GM18870 (cell line): ENCODE measurements around the gene CCT8.

ENCODE experiments used
- ATAC-seq: cut with Tn5 transposase; IDR thresholded peaks from one replicate; pipeline ENCODE4 v1.9.1; 2021; ENCODE audit warnings: moderate library complexity; ENCODE audit not compliant: unreplicated experiment

Gene CCT8

GRCh38 chr21:29073222-29074006, at the start of gene CCT8:
Gene CCT8 (minus strand): TSS chr21:29073648. CDS start chr21:29073590, 58 bp downstream.
- ATAC-seq = peak; percentile 91

GRCh38 chr21:29121759-29122158, 48.3 kb upstream of the CCT8 start:
- ATAC-seq = peak; percentile 60

- ATAC-seq = no peak
Measured at GRCh38 chr21:29117372-29117955, 44.0 kb upstream of the CCT8 start.

- no peak for ATAC-seq
Measured at GRCh38 chr21:29115899-29116298, 42.5 kb upstream of the CCT8 start.

GRCh38 chr21:29114765-29115500, 41.5 kb upstream of the CCT8 start:
- no peak for ATAC-seq

GRCh38 chr21:29105218-29105617, 31.8 kb upstream of the CCT8 start:
- no peak for ATAC-seq

- peak; percentile 79 for ATAC-seq
Measured at GRCh38 chr21:29104239-29104708, 30.8 kb upstream of the CCT8 start.

GRCh38 chr21:29102791-29103257, 29.4 kb upstream of the CCT8 start:
- no peak for ATAC-seq

GRCh38 chr21:29098156-29098555, 24.7 kb upstream of the CCT8 start:
- no peak for ATAC-seq

- no peak for ATAC-seq
Measured at GRCh38 chr21:29096218-29097015, 23.0 kb upstream of the CCT8 start.

GRCh38 chr21:29092102-29092959, 18.9 kb upstream of the CCT8 start:
- ATAC-seq = no peak

GRCh38 chr21:29091033-29091432, 17.6 kb upstream of the CCT8 start:
- no peak for ATAC-seq

- no peak for ATAC-seq
Measured at GRCh38 chr21:29085106-29085752, 11.8 kb upstream of the CCT8 start.

- ATAC-seq = no peak
Measured at GRCh38 chr21:29084372-29084771, 10.9 kb upstream of the CCT8 start.

- no peak for ATAC-seq
Measured at GRCh38 chr21:29083306-29083705, 9.9 kb upstream of the CCT8 start.

GRCh38 chr21:29082046-29082815, 8.8 kb upstream of the CCT8 start:
- ATAC-seq = no peak

- ATAC-seq = no peak
Measured at GRCh38 chr21:29080454-29080941, 7.0 kb upstream of the CCT8 start.
